CD14-positive monocyte (primary cell): ENCODE results near the gene PKP4. TPM values are rescaled to one million over a fixed set of nuclear protein-coding genes. Genes with fewer than 3 reads are reported as not detected.

Source experiments
- DNase-seq, 3 donors: peaks; one replicate each; pipeline ENCODE4 v3.0.0-alpha.2; 2011 to 2022
- H2AFZ ChIP-seq: 2 replicates; pipeline ENCODE4 v1.6.0; 2012; ENCODE audit warnings: mild to moderate bottlenecking, low read depth, low read length, inconsistent platforms; ENCODE audit not compliant: insufficient read depth, poor library complexity, severe bottlenecking
- H3K27ac ChIP-seq, 2 donors: 1 replicate in 1 of 2; 2 replicates in 1 of 2; pipeline ENCODE4 v1.5.1; 2012 to 2013; ENCODE audit warnings: low read length in 2 of 2, control low read depth in 1 of 2, inconsistent platforms in 1 of 2, low read depth in 1 of 2, mild to moderate bottlenecking in 1 of 2
- H3K27me3 ChIP-seq, 2 donors: one replicate each; pipeline versions ENCODE4 v1.6.0 to v1.6.1; 2011 to 2013; ENCODE audit warnings: low read length in 2 of 2; ENCODE audit not compliant: control insufficient read depth in 2 of 2, insufficient read depth in 2 of 2
- H3K36me3 ChIP-seq, 2 donors: replicated peaks in 1 of 2; 1 replicate in 1 of 2; 2 replicates in 1 of 2; pipeline versions ENCODE4 v1.5.1 to v1.6.1; 2012 to 2013; ENCODE audit warnings: low read length in 2 of 2, control low read depth in 1 of 2, inconsistent platforms in 1 of 2, mild to moderate bottlenecking in 1 of 2; ENCODE audit not compliant: insufficient read depth in 2 of 2, control insufficient read depth in 1 of 2
- H3K4me1 ChIP-seq, 2 donors: 1 replicate in 1 of 2; 2 replicates in 1 of 2; pipeline versions ENCODE4 v1.5.1 to v1.6.1; 2012 to 2013; ENCODE audit warnings: low read length in 2 of 2, control low read depth in 1 of 2, inconsistent platforms in 1 of 2, mild to moderate bottlenecking in 1 of 2, moderate library complexity in 1 of 2; ENCODE audit not compliant: insufficient read depth in 2 of 2, control insufficient read depth in 1 of 2
- H3K4me2 ChIP-seq: replicated peaks from 2 replicates; pipeline ENCODE3; 2012; ENCODE audit warnings: low read length, moderate library complexity, mild to moderate bottlenecking; ENCODE audit not compliant: poor library complexity, severe bottlenecking; ENCODE audit errors: extremely low read depth
- H3K4me3 ChIP-seq, 3 experiments: fragments of 200-600 bp in 1 of 3; sonication (generic) in 1 of 3; replicated peaks in 1 of 3; 1 replicate in 2 of 3; 2 replicates in 1 of 3; pipeline ENCODE4 v1.5.1; 2011 to 2013; ENCODE audit warnings: low read length in 3 of 3, mild to moderate bottlenecking in 3 of 3, control low read depth in 2 of 3, low read depth in 2 of 3, inconsistent platforms in 1 of 3, moderate library complexity in 1 of 3
- H3K79me2 ChIP-seq: 2 replicates; pipeline ENCODE4 v1.6.0; 2012; ENCODE audit warnings: mild to moderate bottlenecking, control low read depth, inconsistent platforms, low read length, moderate library complexity; ENCODE audit not compliant: insufficient read depth
- H3K9ac ChIP-seq: 2 replicates; pipeline ENCODE4 v1.6.0; 2017; ENCODE audit warnings: low read length, mild to moderate bottlenecking; ENCODE audit not compliant: insufficient read depth, poor library complexity, severe bottlenecking
- H3K9me3 ChIP-seq, 2 donors: replicated peaks in 1 of 2; 1 replicate in 1 of 2; 2 replicates in 1 of 2; pipeline versions ENCODE4 v1.5.1 to v1.6.1; 2012 to 2013; ENCODE audit warnings: low read length in 2 of 2, control low read depth in 1 of 2; ENCODE audit not compliant: control insufficient read depth in 1 of 2, insufficient read depth in 1 of 2
- H4K20me1 ChIP-seq: 2 replicates; pipeline ENCODE4 v1.6.0; 2012; ENCODE audit warnings: mild to moderate bottlenecking, low read length, control low read depth, moderate library complexity; ENCODE audit not compliant: insufficient read depth
- H3K27ac Mint-ChIP-seq, 7 donors: one replicate each; pipeline ENCODE4 v1.8.0; 2020; ENCODE audit warnings: mild to moderate bottlenecking in 7 of 7, mixed read lengths in 7 of 7, moderate library complexity in 6 of 7, inconsistent platforms in 2 of 7
- H3K27me3 Mint-ChIP-seq, 3 donors: one replicate each; pipeline ENCODE4 v1.8.0; 2021 to 2022; ENCODE audit warnings: low read depth in 3 of 3, mild to moderate bottlenecking in 3 of 3, mixed read lengths in 3 of 3, moderate library complexity in 3 of 3, inconsistent platforms in 1 of 3
- H3K36me3 Mint-ChIP-seq, 2 donors: one replicate each; pipeline ENCODE4 v1.8.0; 2020; ENCODE audit warnings: mixed read lengths in 2 of 2, inconsistent platforms in 1 of 2, mild to moderate bottlenecking in 1 of 2
- H3K4me1 Mint-ChIP-seq: one replicate; pipeline ENCODE4 v1.8.0; 2020; ENCODE audit warnings: mild to moderate bottlenecking, mixed read lengths
- H3K4me3 Mint-ChIP-seq, 2 donors: one replicate each; pipeline ENCODE4 v1.8.0; 2020; ENCODE audit warnings: mild to moderate bottlenecking in 2 of 2, mixed read lengths in 2 of 2, moderate library complexity in 1 of 2
- H3K9me3 Mint-ChIP-seq, 7 donors: one replicate each; pipeline ENCODE4 v1.8.0; 2020 to 2022; ENCODE audit warnings: mixed read lengths in 7 of 7, mild to moderate bottlenecking in 6 of 7, moderate library complexity in 6 of 7, inconsistent platforms in 2 of 7
- CTCF ChIP-seq: fragments of 200-600 bp; IDR thresholded peaks from one replicate; pipeline ENCODE4 v1.8.0; 2022; ENCODE audit warnings: antibody characterized with exemption, mild to moderate bottlenecking
- WGBS: methylation state at CpG from one replicate; pipeline ENCODE4 v1.1.5; 2013; ENCODE audit warnings: missing lambda C conversion rate; ENCODE audit not compliant: insufficient coverage; 5-methylcytosine and 5-hydroxymethylcytosine counted together
- intact Hi-C, 2 donors: fragments of 100-400 bp; cut with micrococcal nuclease; formaldehyde crosslinking; loops; one replicate each; pipeline versions ENCODE4 v1.15.0 to v1.15.1; 2023
- polyA plus RNA-seq, 3 donors: library from polyadenylated mRNA; depleted of rRNA in 1 of 3; unstranded in 2 of 3; stranded (reverse) in 1 of 3; fragments of 300-500 nt in 2 of 3; fragments of >200 nt in 1 of 3; fragmentation: Illumina TruSeq in 2 of 3; gene quantifications; 1 replicate in 2 of 3; 2 replicates in 1 of 3; pipeline ENCODE4 v1.2.3, GENCODE V29; 2012 to 2021

Gene PKP4
- polyA plus RNA-seq, 3 donors: 0.33 to 9.4 (median 0.73) TPM

- DNase-seq: no peak
- Histone ChIP-seq H3K9me3 (no peaks in the 10 kb centered on the region), H3K4me1 (no peaks in the 10 kb centered on the region), H3K4me2 (no peak overlapping the region), H3K27ac (no peak overlapping the region), H3K4me3 (no peak overlapping the region), H3K9ac (no peak overlapping the region), H4K20me1 (no peaks in the 10 kb centered on the region), H2AFZ (no peak overlapping the region), H3K36me3 (no peaks in the 10 kb centered on the region), H3K27me3 (no peaks in the 10 kb centered on the region), H3K79me2 (no peaks in the 10 kb centered on the region)
- no peaks in the 10 kb centered on the region for H3K4me1 Mint-ChIP-seq
- no peak overlapping the region for H3K27ac Mint-ChIP-seq
- H3K27me3 Mint-ChIP-seq: no peaks in the 10 kb centered on the region
- H3K36me3 Mint-ChIP-seq: peaks cover 7 to 15% of the 10 kb centered on the region in 2 donors
- no peak overlapping the region for H3K4me3 Mint-ChIP-seq
- WGBS: no CpG with 5 or more reads among the region's 4 CpGs
- no peak for TF ChIP-seq CTCF
- no peaks in the 10 kb centered on the region for H3K9me3 Mint-ChIP-seq
- intact Hi-C loops: no loop called here
These were observed 132.6 kb downstream of the PKP4 start for GRCh38 chr2:158589303-158589702.

DNA sequence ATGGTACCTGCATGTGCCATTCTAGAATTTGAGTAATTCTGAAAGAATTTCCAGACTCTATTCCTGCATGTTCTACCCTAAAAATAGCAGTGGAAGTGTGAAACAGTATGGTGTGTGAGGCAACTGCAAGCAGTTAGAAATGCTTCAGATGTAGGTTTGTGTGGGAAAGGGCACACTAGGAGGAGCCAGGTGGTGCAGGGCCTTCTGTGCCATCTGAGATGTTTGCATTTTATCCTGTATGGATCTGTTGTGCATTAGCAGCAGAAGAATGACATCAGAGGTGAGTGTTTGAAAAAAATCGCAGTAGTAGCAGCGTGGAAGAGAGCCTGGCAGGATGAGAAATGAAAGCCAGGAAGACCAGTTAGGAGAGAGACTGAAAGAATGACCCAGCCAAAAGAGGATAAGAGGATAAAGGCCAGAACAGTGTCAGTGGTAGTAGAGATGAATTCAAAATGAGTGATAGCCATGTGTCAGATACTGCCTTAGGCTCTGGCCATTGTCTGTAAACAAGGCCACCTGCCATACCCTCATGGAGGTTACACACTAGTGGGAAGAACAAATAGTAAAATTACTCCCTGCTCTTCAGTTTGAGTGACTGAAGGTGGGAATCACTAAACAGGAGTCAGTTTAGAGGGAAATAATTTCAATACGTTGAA is 142.2 kb downstream of the PKP4 start:
- no peak for DNase-seq
- intact Hi-C loops: no loop called here
- H3K27me3 Mint-ChIP-seq: no peaks in the 10 kb centered on the region
- Histone ChIP-seq H2AFZ (no peak overlapping the region), H3K27me3 (no peaks in the 10 kb centered on the region), H4K20me1 (no peaks in the 10 kb centered on the region), H3K4me1 (no peaks in the 10 kb centered on the region), H3K4me3 (no peak overlapping the region), H3K79me2 (no peaks in the 10 kb centered on the region), H3K36me3 (no peaks in the 10 kb centered on the region), H3K4me2 (no peak overlapping the region), H3K9me3 (no peaks in the 10 kb centered on the region), H3K9ac (no peak overlapping the region), H3K27ac (no peak overlapping the region)
- peaks cover 0 to 3% (median 0%) of the 10 kb centered on the region in 7 donors for H3K9me3 Mint-ChIP-seq
- WGBS: 97% methylated on average over 3 of the region's 3 CpGs
- H3K27ac Mint-ChIP-seq: peak overlapping the region in 1 of 7 donors; percentile 19
- no peak overlapping the region for H3K4me3 Mint-ChIP-seq
- H3K36me3 Mint-ChIP-seq: peaks cover 5 to 11% of the 10 kb centered on the region in 2 donors
- H3K4me1 Mint-ChIP-seq: peaks cover 8% of the 10 kb centered on the region
- no peak for TF ChIP-seq CTCF
